Peyer's patch (tissue), 4 donors: ENCODE results near the gene TCHHL1.

Experiments
- POLR2A ChIP-seq, 2 donors: fragments of 450-650 bp; IDR thresholded peaks; one replicate each; pipeline ENCODE4 v1.5.1; 2017; ENCODE audit warnings: antibody characterized with exemption in 2 of 2, mild to moderate bottlenecking in 2 of 2, moderate library complexity in 2 of 2
- TF ChIP-seq, protein P1 (sequence below), 6 experiments: fragments of 450-650 bp in 4 of 6; fragments of 200-600 bp in 2 of 6; sonication (generic) in 1 of 6; IDR thresholded peaks; one replicate each; pipeline ENCODE4 v1.5.1; 2017 to 2019; ENCODE audit warnings: antibody characterized with exemption in 6 of 6, mild to moderate bottlenecking in 3 of 6, moderate library complexity in 1 of 6

DNA sequence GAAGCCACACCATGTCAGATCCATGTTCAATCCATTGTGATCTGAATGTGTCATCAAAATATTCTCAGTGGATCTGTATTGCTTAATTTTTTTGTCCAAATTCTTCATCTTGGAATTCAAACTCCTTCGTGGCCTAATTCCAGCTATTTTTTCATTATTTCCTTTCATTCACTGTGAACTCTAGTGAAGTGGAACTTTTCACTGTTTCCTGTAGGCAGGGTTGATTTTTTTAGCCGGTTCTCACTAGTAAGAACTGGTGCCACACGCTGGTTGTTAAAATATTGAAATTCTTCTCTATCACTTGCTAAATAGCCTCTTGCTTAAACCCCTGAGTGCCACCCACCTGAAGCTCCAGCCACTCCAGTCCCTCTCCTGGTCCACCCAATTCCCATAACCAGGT, 44.5 kb downstream of the TCHHL1 start:
- TF ChIP-seq, protein P1, sequence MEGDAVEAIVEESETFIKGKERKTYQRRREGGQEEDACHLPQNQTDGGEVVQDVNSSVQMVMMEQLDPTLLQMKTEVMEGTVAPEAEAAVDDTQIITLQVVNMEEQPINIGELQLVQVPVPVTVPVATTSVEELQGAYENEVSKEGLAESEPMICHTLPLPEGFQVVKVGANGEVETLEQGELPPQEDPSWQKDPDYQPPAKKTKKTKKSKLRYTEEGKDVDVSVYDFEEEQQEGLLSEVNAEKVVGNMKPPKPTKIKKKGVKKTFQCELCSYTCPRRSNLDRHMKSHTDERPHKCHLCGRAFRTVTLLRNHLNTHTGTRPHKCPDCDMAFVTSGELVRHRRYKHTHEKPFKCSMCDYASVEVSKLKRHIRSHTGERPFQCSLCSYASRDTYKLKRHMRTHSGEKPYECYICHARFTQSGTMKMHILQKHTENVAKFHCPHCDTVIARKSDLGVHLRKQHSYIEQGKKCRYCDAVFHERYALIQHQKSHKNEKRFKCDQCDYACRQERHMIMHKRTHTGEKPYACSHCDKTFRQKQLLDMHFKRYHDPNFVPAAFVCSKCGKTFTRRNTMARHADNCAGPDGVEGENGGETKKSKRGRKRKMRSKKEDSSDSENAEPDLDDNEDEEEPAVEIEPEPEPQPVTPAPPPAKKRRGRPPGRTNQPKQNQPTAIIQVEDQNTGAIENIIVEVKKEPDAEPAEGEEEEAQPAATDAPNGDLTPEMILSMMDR (IDR thresholded peaks at IDR 0.05) = no peak
- no peak for TF ChIP-seq POLR2A (IDR thresholded peaks at IDR 0.05)
